HG02973 (cell line): Measurements from ENCODE around the gene RBPJL.

Experiments
- ATAC-seq: cut with Tn5 transposase; IDR thresholded peaks from one replicate; pipeline ENCODE4 v1.9.1; 2021; ENCODE audit warnings: moderate library complexity; ENCODE audit not compliant: unreplicated experiment

The RBPJL gene

DNA sequence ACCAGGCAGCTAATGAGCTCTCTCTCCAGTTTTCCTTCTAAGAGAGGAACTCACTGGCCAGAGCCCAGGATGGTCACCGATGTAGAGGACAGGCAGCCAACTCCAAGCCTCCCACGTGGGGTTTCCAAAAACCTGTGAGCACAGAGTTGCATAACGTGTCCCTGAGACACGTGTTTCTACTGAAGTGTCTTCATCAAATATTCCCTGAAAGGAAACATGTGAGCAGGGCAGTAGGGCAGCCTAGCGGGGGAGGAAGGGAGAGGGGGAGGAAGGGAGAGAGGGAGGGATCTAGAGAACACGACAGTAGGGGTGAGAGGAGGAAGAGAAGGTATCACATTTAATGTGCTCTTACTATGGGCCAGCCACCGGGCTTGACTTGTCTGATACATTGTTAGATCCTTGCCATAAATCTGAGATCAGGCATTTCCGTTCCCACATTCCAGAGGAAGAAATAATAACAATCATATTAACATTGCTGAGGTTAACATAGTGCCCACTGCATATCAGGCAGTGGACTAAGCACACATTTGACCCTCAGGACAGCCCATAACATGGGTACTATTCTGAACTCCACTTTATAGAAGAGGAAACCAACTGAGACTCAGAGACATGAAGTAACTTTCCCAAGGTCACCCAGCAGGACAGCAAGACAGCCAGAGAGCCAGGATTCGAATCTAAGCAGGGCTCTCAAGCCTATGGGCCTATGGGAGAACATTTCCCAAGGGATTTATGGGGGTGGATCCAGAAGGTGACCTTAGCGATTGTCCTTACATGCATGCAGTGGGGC is 51.8 kb downstream of the RBPJL start:
- ATAC-seq: no peak

DNA sequence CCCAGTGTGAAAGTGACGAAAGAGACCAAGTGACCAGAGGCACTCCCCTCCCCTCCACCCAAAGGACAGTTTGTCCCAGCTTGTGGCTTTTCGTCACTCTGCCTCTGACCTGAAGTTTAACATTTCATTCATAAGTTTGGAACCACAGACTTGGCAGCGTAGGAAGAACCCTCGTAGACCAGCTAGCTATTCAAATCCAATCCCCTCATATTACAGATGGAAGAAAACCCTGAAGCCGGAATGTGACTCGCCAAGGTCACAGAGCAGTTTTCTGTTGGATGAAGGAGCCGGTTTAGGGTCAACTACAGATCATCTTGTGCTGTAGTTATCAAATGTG is 52.4 kb downstream of the RBPJL start:
- no peak for ATAC-seq

DNA sequence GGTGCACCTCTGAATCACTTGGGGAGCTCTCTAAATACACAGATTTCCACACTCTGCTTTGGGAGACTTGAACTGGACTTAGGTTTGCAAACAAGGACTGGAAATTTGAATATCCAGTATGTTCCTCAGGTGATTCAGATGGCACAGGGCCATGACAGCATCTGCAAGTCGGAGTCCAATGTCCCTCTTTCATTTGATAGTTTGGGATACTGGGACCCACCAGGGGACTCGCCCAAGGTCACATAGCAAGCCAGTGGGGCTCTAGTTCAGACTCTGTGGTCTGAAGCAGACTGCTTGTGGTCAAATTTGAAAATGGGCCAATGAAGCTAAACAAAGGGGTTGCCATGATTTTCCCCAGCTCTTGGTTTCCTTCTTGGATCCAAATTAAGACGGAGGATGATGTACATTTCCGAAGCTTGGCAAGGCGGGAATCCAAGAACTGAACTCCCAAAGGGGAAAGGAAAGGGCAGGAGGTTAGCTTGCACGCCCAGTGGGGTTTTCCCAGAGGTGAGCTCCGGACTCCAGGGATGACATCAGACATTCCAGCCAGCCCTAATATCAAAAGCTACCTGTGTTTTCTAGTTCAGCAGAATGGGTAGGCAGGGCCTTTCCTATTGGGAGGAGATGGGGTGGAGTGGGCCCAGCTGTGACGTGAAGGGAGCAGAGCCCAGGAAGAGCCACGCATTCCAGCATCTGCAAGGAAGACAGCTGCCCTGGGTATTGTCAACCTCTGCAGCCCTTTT is 52.9 kb downstream of the RBPJL start:
- no peak for ATAC-seq

GRCh38 chr20:45361793-45362192 is 55.2 kb downstream of the RBPJL start:
- ATAC-seq: no peak

GRCh38 chr20:45362804-45363610 is 56.4 kb downstream of the RBPJL start, which contains the start of gene SYS1:
TSS of gene SYS1 (plus strand) at chr20:45363156. CDS start at chr20:45363532, 376 bp downstream.
- ATAC-seq: peak; percentile 70

DNA sequence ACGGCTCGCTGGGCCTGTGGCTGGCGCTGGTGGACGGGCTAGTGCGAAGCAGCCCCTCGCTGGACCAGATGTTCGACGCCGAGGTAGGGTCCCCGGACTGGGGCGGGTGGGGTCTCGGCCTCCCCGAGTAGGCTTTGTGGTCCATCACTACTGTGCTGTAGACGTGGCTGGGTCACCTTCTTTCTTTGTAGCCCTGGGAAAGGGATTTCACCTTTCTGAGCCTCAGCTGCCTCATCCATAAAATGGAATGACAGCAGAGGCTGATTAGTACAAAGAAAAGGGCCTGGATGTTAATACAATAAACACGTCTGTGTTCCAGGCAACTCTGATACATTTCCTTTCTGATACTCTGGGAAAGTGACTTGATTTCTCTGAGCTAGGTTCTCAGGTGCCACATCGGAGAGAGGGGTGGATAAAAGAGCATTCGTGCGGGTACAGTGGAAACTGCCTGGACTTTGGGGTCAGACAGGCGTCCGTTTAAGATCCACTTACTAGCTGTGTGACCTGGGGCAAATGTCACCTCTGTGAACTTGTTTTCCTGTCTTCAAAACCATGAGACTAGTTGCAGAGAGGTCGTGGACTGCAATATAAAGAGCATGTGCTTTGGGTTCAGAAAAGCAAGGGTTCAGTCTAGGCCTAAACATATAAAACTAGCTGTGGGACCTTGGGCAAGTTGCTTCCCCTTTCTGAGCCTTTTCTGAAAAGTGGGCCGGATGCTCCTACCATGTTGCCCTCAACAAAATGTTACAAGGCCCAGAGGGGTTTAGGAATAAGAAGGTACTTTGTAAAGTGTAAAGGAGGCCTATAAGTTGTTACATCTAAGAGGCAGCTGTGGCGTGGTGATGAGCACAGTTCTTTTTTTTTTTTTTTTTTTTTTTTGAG is 57.2 kb downstream of the RBPJL start:
- no peak for ATAC-seq

DNA sequence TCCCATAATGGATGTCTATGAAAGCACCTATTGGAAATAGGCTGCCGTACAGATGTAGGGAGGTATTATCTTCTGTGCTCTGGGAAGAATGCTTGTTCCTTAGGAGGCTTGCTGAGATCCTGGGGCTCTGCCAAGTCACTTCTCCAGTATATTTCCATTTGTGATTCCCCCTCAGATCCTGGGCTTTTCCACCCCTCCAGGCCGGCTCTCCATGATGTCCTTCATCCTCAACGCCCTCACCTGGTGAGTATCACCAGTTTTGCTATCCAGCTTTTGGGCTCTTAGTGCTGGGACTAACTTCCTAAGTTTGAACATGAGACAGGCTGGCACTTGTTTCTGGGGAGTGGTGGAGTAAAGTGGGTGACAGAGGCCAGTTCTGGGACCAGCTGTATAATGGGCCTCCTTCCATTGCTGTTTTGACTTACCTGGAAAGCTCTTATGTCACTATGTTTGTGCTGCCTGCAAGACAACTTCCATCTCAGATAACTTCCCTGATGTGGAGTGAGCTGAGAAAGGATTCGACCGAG is 58.9 kb downstream of the RBPJL start:
- ATAC-seq: no peak

GRCh38 chr20:45366192-45366591 is 59.6 kb downstream of the RBPJL start:
- ATAC-seq: no peak

- ATAC-seq: no peak
Measured at GRCh38 chr20:45366631-45367030, 60.0 kb downstream of the RBPJL start.

GRCh38 chr20:45367126-45367525 is 60.5 kb downstream of the RBPJL start:
- ATAC-seq: no peak
